Gastroesophageal sphincter (tissue), 3 donors: ENCODE data around the gene PPARG.
"Not testable (repeated sequence)": the region's sequence is repeated elsewhere in the genome, so short reads cannot be mapped to it uniquely, and the experiment has no call there.

Experiments used
- EP300 ChIP-seq: sonication (generic); formaldehyde crosslinking; IDR thresholded peaks from one replicate; pipeline ENCODE4 v1.6.1; 2017; ENCODE audit warnings: antibody characterized with exemption, mild to moderate bottlenecking
- POLR2A ChIP-seq, 2 donors: fragments of 450-650 bp; IDR thresholded peaks; one replicate each; pipeline ENCODE4 v1.6.1; 2017; ENCODE audit warnings: antibody characterized with exemption in 2 of 2, mild to moderate bottlenecking in 2 of 2, moderate library complexity in 1 of 2
- POLR2AphosphoS5 ChIP-seq: sonication (generic); formaldehyde crosslinking; IDR thresholded peaks from one replicate; pipeline ENCODE4 v1.6.1; 2017; ENCODE audit warnings: antibody characterized with exemption
- TF ChIP-seq, protein P1 (sequence below), 4 experiments: fragments of 200-600 bp in 2 of 4; fragments of 450-650 bp in 2 of 4; sonication (generic) in 1 of 4; IDR thresholded peaks; one replicate each; pipeline ENCODE4 v1.5.1; 2017 to 2019; ENCODE audit warnings: antibody characterized with exemption in 4 of 4, mild to moderate bottlenecking in 2 of 4, moderate library complexity in 2 of 4

DNA sequence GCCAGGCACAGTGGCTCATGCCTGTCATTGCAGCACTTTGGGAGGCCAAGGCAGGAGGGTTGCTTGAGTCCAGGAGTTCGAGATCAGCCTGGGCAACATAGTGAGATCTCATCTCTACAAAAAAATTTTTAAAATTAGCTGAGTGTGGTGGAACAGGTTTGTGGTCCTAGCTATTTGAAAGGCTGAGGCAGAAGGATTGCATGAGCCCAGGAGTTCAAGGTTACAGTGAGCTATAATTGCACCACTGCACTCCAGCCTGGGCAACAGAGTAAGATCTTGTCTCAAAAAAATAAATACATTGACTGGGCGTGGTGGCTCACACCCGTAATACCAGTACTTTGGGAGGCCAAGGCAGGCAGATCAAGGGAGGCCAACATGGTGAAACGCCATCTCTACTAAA, 168.5 kb downstream of the PPARG start:
- TF ChIP-seq, protein P1, sequence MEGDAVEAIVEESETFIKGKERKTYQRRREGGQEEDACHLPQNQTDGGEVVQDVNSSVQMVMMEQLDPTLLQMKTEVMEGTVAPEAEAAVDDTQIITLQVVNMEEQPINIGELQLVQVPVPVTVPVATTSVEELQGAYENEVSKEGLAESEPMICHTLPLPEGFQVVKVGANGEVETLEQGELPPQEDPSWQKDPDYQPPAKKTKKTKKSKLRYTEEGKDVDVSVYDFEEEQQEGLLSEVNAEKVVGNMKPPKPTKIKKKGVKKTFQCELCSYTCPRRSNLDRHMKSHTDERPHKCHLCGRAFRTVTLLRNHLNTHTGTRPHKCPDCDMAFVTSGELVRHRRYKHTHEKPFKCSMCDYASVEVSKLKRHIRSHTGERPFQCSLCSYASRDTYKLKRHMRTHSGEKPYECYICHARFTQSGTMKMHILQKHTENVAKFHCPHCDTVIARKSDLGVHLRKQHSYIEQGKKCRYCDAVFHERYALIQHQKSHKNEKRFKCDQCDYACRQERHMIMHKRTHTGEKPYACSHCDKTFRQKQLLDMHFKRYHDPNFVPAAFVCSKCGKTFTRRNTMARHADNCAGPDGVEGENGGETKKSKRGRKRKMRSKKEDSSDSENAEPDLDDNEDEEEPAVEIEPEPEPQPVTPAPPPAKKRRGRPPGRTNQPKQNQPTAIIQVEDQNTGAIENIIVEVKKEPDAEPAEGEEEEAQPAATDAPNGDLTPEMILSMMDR (IDR thresholded peaks at IDR 0.05), result not testable (repeated sequence)
- TF ChIP-seq POLR2AphosphoS5; POLR2A (IDR thresholded peaks at IDR 0.05); EP300: not testable (repeated sequence)
